B cell (primary cell): Measurements from ENCODE around the gene SYNE2. TPM values are rescaled to one million over a fixed set of nuclear protein-coding genes. Genes with fewer than 3 reads are reported as not detected.

ENCODE experiments used
- ATAC-seq: fragments of 200-7000 bp; cut with Tn5 transposase; one replicate; pipeline ENCODE4 v1.10.0; 2021; ENCODE audit warnings: low read depth, mild to moderate bottlenecking, moderate number of reproducible peaks, moderate library complexity
- CTCF ChIA-PET: fragments of 350-600 bp; sonication (Branson Sonifier 250); formaldehyde crosslinking; loops from one replicate; lab custom pipeline; 2021; ENCODE audit warnings: antibody characterized with exemption, inconsistent platforms; lab: Charles Lee
- POLR2A ChIA-PET: fragments of 350-600 bp; sonication (Branson Sonifier 250); formaldehyde crosslinking; loops from one replicate; lab custom pipeline; 2021; ENCODE audit warnings: antibody characterized with exemption; lab: Charles Lee
- DNase-seq: peaks from one replicate; pipeline ENCODE4 v3.0.0; 2013
- H2AFZ ChIP-seq: 2 replicates; pipeline ENCODE4 v1.6.1; 2012; ENCODE audit warnings: mild to moderate bottlenecking, low read depth, low read length; ENCODE audit not compliant: insufficient read depth, poor library complexity, severe bottlenecking
- H3K27ac ChIP-seq, 2 donors: 1 replicate in 1 of 2; 2 replicates in 1 of 2; pipeline ENCODE4 v1.5.1; 2012 to 2013; ENCODE audit warnings: low read length in 2 of 2, mild to moderate bottlenecking in 2 of 2, moderate library complexity in 1 of 2
- H3K27me3 ChIP-seq, 4 experiments: fragments of 200-600 bp in 1 of 4; sonication (generic) in 1 of 4; replicated peaks in 1 of 4; 1 replicate in 2 of 4; 2 replicates in 2 of 4; pipeline versions ENCODE4 v1.6.1 to v1.7.0; 2013 to 2016; ENCODE audit warnings: low read length in 3 of 4, mild to moderate bottlenecking in 2 of 4, mixed read lengths in 1 of 4, moderate library complexity in 1 of 4; ENCODE audit not compliant: insufficient read depth in 4 of 4, control insufficient read depth in 3 of 4; ENCODE audit errors: control extremely low read depth in 1 of 4
- H3K36me3 ChIP-seq, 2 experiments: replicated peaks in 1 of 2; 1 replicate in 1 of 2; 2 replicates in 1 of 2; pipeline versions ENCODE4 v1.6.1 to v1.7.1; 2013; ENCODE audit warnings: low read length in 1 of 2; ENCODE audit not compliant: insufficient read depth in 2 of 2, control insufficient read depth in 1 of 2; ENCODE audit errors: control extremely low read depth in 1 of 2, extremely low read depth in 1 of 2
- H3K4me1 ChIP-seq, 2 donors: fragments of 200-600 bp in 1 of 2; sonication (generic) in 1 of 2; 1 replicate in 1 of 2; 2 replicates in 1 of 2; pipeline versions ENCODE4 v1.5.1 to v1.6.1; 2013 to 2017; ENCODE audit warnings: low read length in 2 of 2; ENCODE audit not compliant: control insufficient read depth in 2 of 2, insufficient read depth in 2 of 2
- H3K4me2 ChIP-seq: replicated peaks from 2 replicates; pipeline ENCODE3; 2012; ENCODE audit warnings: mild to moderate bottlenecking, low read depth, low read length; ENCODE audit not compliant: poor library complexity, severe bottlenecking
- H3K4me3 ChIP-seq, 5 experiments: fragments of 200-600 bp in 1 of 5; sonication (generic) in 1 of 5; 1 replicate in 3 of 5; 2 replicates in 2 of 5; pipeline versions ENCODE4 v1.5.1 to v1.7.0; 2011 to 2016; ENCODE audit warnings: low read length in 4 of 5, mild to moderate bottlenecking in 4 of 5, low read depth in 2 of 5, control low read depth in 1 of 5, moderate library complexity in 1 of 5; ENCODE audit not compliant: insufficient read depth in 1 of 5; ENCODE audit errors: control extremely low read depth in 1 of 5, extremely low read depth in 1 of 5
- H3K79me2 ChIP-seq: fragments of 200-600 bp; sonication (generic); one replicate; pipeline ENCODE4 v1.6.0; 2016; ENCODE audit warnings: low read length; ENCODE audit not compliant: control insufficient read depth, insufficient read depth
- H3K9ac ChIP-seq: fragments of 200-600 bp; sonication (generic); 2 replicates; pipeline ENCODE4 v1.6.1; 2017; ENCODE audit warnings: mild to moderate bottlenecking, low read length, moderate library complexity
- H3K9me3 ChIP-seq, 3 donors: one replicate each; pipeline versions ENCODE4 v1.6.1 to v1.7.1; 2013; ENCODE audit warnings: low read length in 2 of 3; ENCODE audit not compliant: control insufficient read depth in 2 of 3, insufficient read depth in 1 of 3; ENCODE audit errors: control extremely low read depth in 1 of 3
- H4K20me1 ChIP-seq: 2 replicates; pipeline ENCODE4 v1.6.0; 2012; ENCODE audit warnings: mild to moderate bottlenecking, low read length; ENCODE audit not compliant: insufficient read depth, control insufficient read depth, poor library complexity, severe bottlenecking
- H3K27ac Mint-ChIP-seq: one replicate; pipeline ENCODE4 v1.8.0; 2021; ENCODE audit warnings: mixed read lengths
- H3K27me3 Mint-ChIP-seq: one replicate; pipeline ENCODE4 v1.8.0; 2021; ENCODE audit warnings: mixed read lengths
- H3K4me1 Mint-ChIP-seq: one replicate; pipeline ENCODE4 v1.8.0; 2021; ENCODE audit warnings: mixed read lengths
- H3K4me3 Mint-ChIP-seq: one replicate; pipeline ENCODE4 v1.8.0; 2021; ENCODE audit warnings: mixed read lengths
- H3K9me3 Mint-ChIP-seq: one replicate; pipeline ENCODE4 v1.8.0; 2022; ENCODE audit warnings: mixed read lengths; ENCODE audit not compliant: insufficient read depth
- CTCF ChIP-seq: fragments of 200-600 bp; IDR thresholded peaks from one replicate; pipeline ENCODE4 v1.8.0; 2022; ENCODE audit warnings: antibody characterized with exemption, mild to moderate bottlenecking
- EZH2 ChIP-seq: IDR thresholded peaks from 2 replicates; pipeline ENCODE4 v1.6.1; 2012; ENCODE audit warnings: borderline replicate concordance, low read depth, mild to moderate bottlenecking, moderate library complexity, low read length; ENCODE audit not compliant: insufficient read depth, poor library complexity, severe bottlenecking
- WGBS: methylation state at CpG from one replicate; pipeline ENCODE4 v1.1.5; 2013; ENCODE audit warnings: missing lambda C conversion rate; ENCODE audit not compliant: insufficient coverage; 5-methylcytosine and 5-hydroxymethylcytosine counted together
- intact Hi-C: fragments of 100-400 bp; cut with micrococcal nuclease; formaldehyde crosslinking; loops from one replicate; pipeline ENCODE4 v1.10.0; 2022
- polyA plus RNA-seq: library from polyadenylated mRNA; depleted of rRNA; stranded (reverse); fragments of >200 nt; gene quantifications from 2 replicates; pipeline ENCODE4 v1.2.3, GENCODE V29; 2012
- total RNA-seq, 2 donors: library from RNA; stranded (reverse); fragments of 120-200 nt in 1 of 2; gene quantifications; 1 replicate in 1 of 2; 2 replicates in 1 of 2; pipeline versions ENCODE4 v1.2.3 to v1.2.4, GENCODE V29; 2013 to 2022

The SYNE2 gene
- total and polyA plus RNA-seq, 2 donors (not counting 1 experiment from before 2014, with no cell fraction given): 39.5 to 105 TPM

- Histone ChIP-seq H4K20me1 (no peaks in the 10 kb centered on the region), H3K27ac (no peak overlapping the region), H3K36me3 (peaks cover 13 to 61% of the 10 kb centered on the region in 2 experiments), H3K9ac (no peak overlapping the region), H3K9me3 (no peaks in the 10 kb centered on the region), H3K27me3 (no peaks in the 10 kb centered on the region), H3K4me1 (peaks cover 34 to 37% of the 10 kb centered on the region in 2 donors), H3K4me3 (no peak overlapping the region), H3K4me2 (no peak overlapping the region), H3K79me2 (no peaks in the 10 kb centered on the region), H2AFZ (no peak overlapping the region)
- DNase-seq (no peak), ATAC-seq (no peak)
- POLR2A ChIA-PET: no interaction called here
- WGBS: 100% methylated on average over 5 of the region's 8 CpGs
- Mint-ChIP-seq H3K4me3 (no peak overlapping the region), H3K27ac (no peak overlapping the region), H3K4me1 (peaks cover 43% of the 10 kb centered on the region), H3K27me3 (no peaks in the 10 kb centered on the region), H3K9me3 (no peaks in the 10 kb centered on the region)
- TF ChIP-seq CTCF (no peak), EZH2 (no peak)
- CTCF ChIA-PET: interaction anchor here (3.3 kb wide), 1 partner anchor 82 kb away, joined by 20 read pairs; the partner anchor contains the start of gene ESR2
- intact Hi-C loops: no loop called here
Measured at GRCh38 chr14:64212666-64213065, 359.9 kb downstream of the SYNE2 start.

GRCh38 chr14:64213086-64213485 lies 360.3 kb downstream of the SYNE2 start:
- Mint-ChIP-seq H3K9me3 (no peaks in the 10 kb centered on the region), H3K27ac (no peak overlapping the region), H3K27me3 (no peaks in the 10 kb centered on the region), H3K4me3 (no peak overlapping the region), H3K4me1 (peaks cover 47% of the 10 kb centered on the region)
- Histone ChIP-seq H3K79me2 (no peaks in the 10 kb centered on the region), H3K9me3 (no peaks in the 10 kb centered on the region), H2AFZ (no peak overlapping the region), H3K4me1 (peaks cover 39 to 42% of the 10 kb centered on the region in 2 donors), H3K4me2 (no peak overlapping the region), H3K4me3 (no peak overlapping the region), H3K9ac (no peak overlapping the region), H3K27me3 (no peaks in the 10 kb centered on the region), H3K36me3 (peaks cover 13 to 61% of the 10 kb centered on the region in 2 experiments), H3K27ac (no peak overlapping the region), H4K20me1 (no peaks in the 10 kb centered on the region)
- WGBS: 88% methylated on average over 1 of the region's 5 CpGs
- DNase-seq (no peak), ATAC-seq (no peak)
- TF ChIP-seq CTCF (no peak), EZH2 (no peak)
- intact Hi-C loops: no loop called here
- ChIA-PET POLR2A (no interaction called here), CTCF (interaction anchor here (3.3 kb wide), 1 partner anchor 81 kb away, joined by 20 read pairs; the partner anchor contains the start of gene ESR2)
